ENCODE data around the gene WDR54. TPM values are rescaled to one million over a fixed set of nuclear protein-coding genes. Genes with fewer than 3 reads are reported as not detected.

The WDR54 gene
- total RNA-seq, 1 donor from 2014 or later = 24.6 TPM

- H3K36me3 ChIP-seq (ENCODE audit: control insufficient read depth, insufficient read depth, low read length) = no peaks in the 10 kb centered on the region
- no peaks in the 10 kb centered on the region for H3K27me3 ChIP-seq (ENCODE audit: control insufficient read depth, insufficient read depth, low read length)
- H3K4me3 ChIP-seq (ENCODE audit: low read depth, low read length) = no peak overlapping the region
- DNase-seq (ENCODE audit: low read depth) = no peak
- no peak for TF ChIP-seq CTCF (IDR thresholded peaks at IDR 0.05; ENCODE audit: insufficient read depth, low read length, poor library complexity, severe bottlenecking)
Observed at GRCh38 chr2:74407682-74408081, 13.8 kb upstream of the WDR54 start.

- H3K4me3 ChIP-seq (ENCODE audit: low read depth, low read length) = no peak overlapping the region
- H3K36me3 ChIP-seq (ENCODE audit: control insufficient read depth, insufficient read depth, low read length) = no peaks in the 10 kb centered on the region
- no peaks in the 10 kb centered on the region for H3K27me3 ChIP-seq (ENCODE audit: control insufficient read depth, insufficient read depth, low read length)
- no peak for TF ChIP-seq CTCF (IDR thresholded peaks at IDR 0.05; ENCODE audit: insufficient read depth, low read length, poor library complexity, severe bottlenecking)
- no peak for DNase-seq (ENCODE audit: low read depth)
Observed at GRCh38 chr2:74413001-74413698, 8.4 kb upstream of the WDR54 start.

GRCh38 chr2:74414441-74414840, 7.1 kb upstream of the WDR54 start:
- H3K36me3 ChIP-seq (ENCODE audit: control insufficient read depth, insufficient read depth, low read length) = no peaks in the 10 kb centered on the region
- peak overlapping the region; percentile 36 for H3K4me3 ChIP-seq (ENCODE audit: low read depth, low read length)
- no peak for TF ChIP-seq CTCF (IDR thresholded peaks at IDR 0.05; ENCODE audit: insufficient read depth, low read length, poor library complexity, severe bottlenecking)
- DNase-seq (ENCODE audit: low read depth) = no peak
- no peaks in the 10 kb centered on the region for H3K27me3 ChIP-seq (ENCODE audit: control insufficient read depth, insufficient read depth, low read length)

- no peaks in the 10 kb centered on the region for H3K27me3 ChIP-seq (ENCODE audit: control insufficient read depth, insufficient read depth, low read length)
- H3K4me3 ChIP-seq (ENCODE audit: low read depth, low read length) = peak overlapping the region; percentile 36
- DNase-seq (ENCODE audit: low read depth) = no peak
- TF ChIP-seq CTCF (IDR thresholded peaks at IDR 0.05; ENCODE audit: insufficient read depth, low read length, poor library complexity, severe bottlenecking) = peak; percentile 44
- H3K36me3 ChIP-seq (ENCODE audit: control insufficient read depth, insufficient read depth, low read length) = no peaks in the 10 kb centered on the region
Observed at GRCh38 chr2:74414881-74415761, 6.4 kb upstream of the WDR54 start.

- no peak for DNase-seq (ENCODE audit: low read depth)
- H3K4me3 ChIP-seq (ENCODE audit: low read depth, low read length) = peak overlapping the region; percentile 36
- H3K27me3 ChIP-seq (ENCODE audit: control insufficient read depth, insufficient read depth, low read length) = no peaks in the 10 kb centered on the region
- TF ChIP-seq CTCF (IDR thresholded peaks at IDR 0.05; ENCODE audit: insufficient read depth, low read length, poor library complexity, severe bottlenecking) = no peak
- no peaks in the 10 kb centered on the region for H3K36me3 ChIP-seq (ENCODE audit: control insufficient read depth, insufficient read depth, low read length)
Observed at GRCh38 chr2:74415762-74416395, 5.7 kb upstream of the WDR54 start.

Data from kidney epithelial cell (primary cell).